Type B pancreatic cell (in vitro differentiated cells): Measurements from ENCODE around the gene NDUFS3. TPM values are rescaled to one million over a fixed set of nuclear protein-coding genes. Genes with fewer than 3 reads are reported as not detected.

Source experiments
- DNase-seq: peaks from one replicate; pipeline ENCODE4 v3.0.0; 2021; ENCODE audit warnings: mixed read lengths; ENCODE audit not compliant: unreplicated experiment; ENCODE audit errors: extremely low spot score
- H3K27ac Mint-ChIP-seq: 2 replicates; pipeline ENCODE4 v1.8.0; 2021; ENCODE audit warnings: mild to moderate bottlenecking, mixed read lengths
- H3K27me3 Mint-ChIP-seq: 2 replicates; pipeline ENCODE4 v1.8.0; 2021; ENCODE audit warnings: mixed read lengths
- H3K36me3 Mint-ChIP-seq: 2 replicates; pipeline ENCODE4 v1.8.0; 2021; ENCODE audit warnings: mixed read lengths
- H3K4me1 Mint-ChIP-seq: one replicate; pipeline ENCODE4 v1.8.0; 2021; ENCODE audit warnings: mixed read lengths; ENCODE audit not compliant: unreplicated experiment
- H3K4me3 Mint-ChIP-seq: 2 replicates; pipeline ENCODE4 v1.8.0; 2021; ENCODE audit warnings: mild to moderate bottlenecking, mixed read lengths
- H3K9me3 Mint-ChIP-seq: 2 replicates; pipeline ENCODE4 v1.8.0; 2021; ENCODE audit warnings: mixed read lengths
- total RNA-seq: library from RNA; stranded (reverse); gene quantifications from 2 replicates; pipeline ENCODE4 v1.2.1, GENCODE V29; 2021; ENCODE audit warnings: low replicate concordance
- TF ChIP-seq, protein P1 (sequence below): fragments of 200-600 bp; sonication (generic); conservative IDR thresholded peaks from 2 replicates; pipeline ENCODE4 v1.5.0; 2021; ENCODE audit warnings: antibody characterized with exemption, mild to moderate bottlenecking

The NDUFS3 gene
- total RNA-seq, 1 donor from 2014 or later, result 161 TPM

DNA sequence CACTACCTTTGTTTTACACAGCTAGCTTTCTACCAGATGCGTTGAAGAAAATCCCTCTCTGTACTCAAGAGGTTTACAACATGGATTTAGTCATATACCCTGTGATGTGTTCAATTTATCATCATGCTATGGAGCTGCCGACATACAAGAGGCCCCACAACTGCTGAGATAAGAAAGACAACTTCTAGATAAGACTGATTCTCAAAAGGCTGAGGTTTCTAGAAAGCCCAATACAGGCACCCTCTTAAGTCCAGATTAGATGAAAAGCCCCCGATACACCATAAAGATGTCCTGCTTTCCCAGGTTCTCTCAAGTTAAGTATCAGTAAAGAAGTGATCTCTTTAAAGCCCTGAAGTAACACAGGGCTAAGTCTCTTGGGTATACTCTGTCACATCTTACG is 49.2 kb downstream of the NDUFS3 start:
- H3K27ac Mint-ChIP-seq, result no peak overlapping the region
- DNase-seq, result no peak
- H3K4me3 Mint-ChIP-seq, result no peak overlapping the region
- no peaks in the 10 kb centered on the region for H3K9me3 Mint-ChIP-seq
- peaks cover 26% of the 10 kb centered on the region for H3K36me3 Mint-ChIP-seq
- H3K27me3 Mint-ChIP-seq, result no peaks in the 10 kb centered on the region
- H3K4me1 Mint-ChIP-seq, result no peaks in the 10 kb centered on the region
- TF ChIP-seq, protein P1, sequence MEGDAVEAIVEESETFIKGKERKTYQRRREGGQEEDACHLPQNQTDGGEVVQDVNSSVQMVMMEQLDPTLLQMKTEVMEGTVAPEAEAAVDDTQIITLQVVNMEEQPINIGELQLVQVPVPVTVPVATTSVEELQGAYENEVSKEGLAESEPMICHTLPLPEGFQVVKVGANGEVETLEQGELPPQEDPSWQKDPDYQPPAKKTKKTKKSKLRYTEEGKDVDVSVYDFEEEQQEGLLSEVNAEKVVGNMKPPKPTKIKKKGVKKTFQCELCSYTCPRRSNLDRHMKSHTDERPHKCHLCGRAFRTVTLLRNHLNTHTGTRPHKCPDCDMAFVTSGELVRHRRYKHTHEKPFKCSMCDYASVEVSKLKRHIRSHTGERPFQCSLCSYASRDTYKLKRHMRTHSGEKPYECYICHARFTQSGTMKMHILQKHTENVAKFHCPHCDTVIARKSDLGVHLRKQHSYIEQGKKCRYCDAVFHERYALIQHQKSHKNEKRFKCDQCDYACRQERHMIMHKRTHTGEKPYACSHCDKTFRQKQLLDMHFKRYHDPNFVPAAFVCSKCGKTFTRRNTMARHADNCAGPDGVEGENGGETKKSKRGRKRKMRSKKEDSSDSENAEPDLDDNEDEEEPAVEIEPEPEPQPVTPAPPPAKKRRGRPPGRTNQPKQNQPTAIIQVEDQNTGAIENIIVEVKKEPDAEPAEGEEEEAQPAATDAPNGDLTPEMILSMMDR, result no peak

DNA sequence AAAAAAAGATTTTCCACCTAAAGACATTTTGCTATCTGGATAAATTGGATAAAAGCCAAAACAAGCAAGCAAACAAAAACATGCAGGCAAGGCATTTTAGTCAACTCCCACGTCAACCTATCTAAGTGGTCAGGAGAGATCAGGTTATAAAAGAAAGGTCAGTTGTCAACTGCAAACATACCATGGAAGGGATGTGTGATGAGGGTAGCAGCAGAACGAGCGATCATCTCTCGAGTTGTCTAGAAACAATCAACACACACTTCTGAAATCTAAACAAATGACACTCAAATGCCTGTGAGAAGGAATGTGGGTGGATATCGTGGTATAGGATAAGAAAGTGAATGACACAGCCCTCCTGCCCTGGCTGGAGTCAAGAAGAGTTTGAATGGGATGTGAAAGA is 52.6 kb downstream of the NDUFS3 start:
- TF ChIP-seq, protein P1, result no peak
- Mint-ChIP-seq H3K27ac (no peak overlapping the region), H3K4me1 (no peaks in the 10 kb centered on the region), H3K4me3 (no peak overlapping the region), H3K36me3 (peaks cover 29% of the 10 kb centered on the region), H3K9me3 (no peaks in the 10 kb centered on the region), H3K27me3 (no peaks in the 10 kb centered on the region)
- DNase-seq, result no peak

Other genes with a start within 250 kb of the NDUFS3 start
- 0.40 and 1.8 TPM in 2 replicates for gene MYBPC3, start 226.4 kb upstream of the NDUFS3 start, total RNA-seq
- gene SPI1, start 200.5 kb upstream of the NDUFS3 start, total RNA-seq, result not detected in 2 replicates
- gene SLC39A13, start 170.5 kb upstream of the NDUFS3 start, total RNA-seq, result 28.7 and 44.8 TPM in 2 replicates
- 104 and 141 TPM in 2 replicates for gene PSMC3, start 152.6 kb upstream of the NDUFS3 start, total RNA-seq
- gene RAPSN, start 129.9 kb upstream of the NDUFS3 start, total RNA-seq, result 0.19 and 0.39 TPM in 2 replicates
- gene CELF1, start 25.9 kb upstream of the NDUFS3 start, total RNA-seq, result 97.8 and 125 TPM in 2 replicates
- 43.6 and 58.4 TPM in 2 replicates for gene PTPMT1, start 13.5 kb upstream of the NDUFS3 start, total RNA-seq
- gene KBTBD4, start 104 bp upstream of the NDUFS3 start, total RNA-seq, result 14.5 and 18.0 TPM in 2 replicates
- 0.43 TPM in 1 of 2 replicates, not detected in the other for gene FAM180B, start 7.6 kb downstream of the NDUFS3 start, total RNA-seq
- gene C1QTNF4, start 15.3 kb downstream of the NDUFS3 start, total RNA-seq, result 0.43 and 11.7 TPM in 2 replicates
- 96.1 and 134 TPM in 2 replicates for gene MTCH2, start 63.5 kb downstream of the NDUFS3 start, total RNA-seq
- 5.8 and 5.9 TPM in 2 replicates for gene AGBL2, start 136.3 kb downstream of the NDUFS3 start, total RNA-seq
- 93.4 and 120 TPM in 2 replicates for gene FNBP4, start 188.3 kb downstream of the NDUFS3 start, total RNA-seq